Natural killer cell (primary cell): ENCODE results near the gene DGKB. TPM values are rescaled to one million over a fixed set of nuclear protein-coding genes. Genes with fewer than 3 reads are reported as not detected.

Experiments
- ATAC-seq, 3 donors: fragments of 150-1000 bp in 2 of 3; fragments of 200-7000 bp in 1 of 3; cut with Tn5 transposase; 1 replicate in 1 of 3; 2 replicates in 2 of 3; pipeline ENCODE4 v1.10.0; 2021; ENCODE audit warnings: mild to moderate bottlenecking in 2 of 3, moderate library complexity in 2 of 3
- DNase-seq, 2 donors: peaks; one replicate each; pipeline versions ENCODE4 v3.0.0 to v3.0.0-alpha.2; 2013 to 2021; ENCODE audit warnings: mixed read lengths in 1 of 2
- H3K27ac ChIP-seq: one replicate; pipeline ENCODE4 v1.5.1; 2013; ENCODE audit warnings: mild to moderate bottlenecking, low read length
- H3K27me3 ChIP-seq: one replicate; pipeline ENCODE4 v1.6.1; 2013; ENCODE audit warnings: low read length; ENCODE audit not compliant: control insufficient read depth, insufficient read depth
- H3K36me3 ChIP-seq: one replicate; pipeline ENCODE4 v1.6.1; 2013; ENCODE audit warnings: low read length; ENCODE audit not compliant: control insufficient read depth, insufficient read depth
- H3K4me1 ChIP-seq: one replicate; pipeline ENCODE4 v1.6.1; 2013; ENCODE audit warnings: low read length; ENCODE audit not compliant: control insufficient read depth, insufficient read depth
- H3K4me3 ChIP-seq: one replicate; pipeline ENCODE4 v1.5.1; 2013; ENCODE audit warnings: low read length
- H3K9me3 ChIP-seq: one replicate; pipeline ENCODE4 v1.6.1; 2013; ENCODE audit warnings: low read length; ENCODE audit not compliant: control insufficient read depth, insufficient read depth
- H3K27ac Mint-ChIP-seq, 2 donors: one replicate each; pipeline ENCODE4 v1.8.0; 2022; ENCODE audit warnings: mild to moderate bottlenecking in 2 of 2, mixed read lengths in 2 of 2, moderate library complexity in 1 of 2
- H3K27me3 Mint-ChIP-seq, 2 donors: one replicate each; pipeline ENCODE4 v1.8.0; 2022; ENCODE audit warnings: low read depth in 2 of 2, mixed read lengths in 2 of 2
- H3K36me3 Mint-ChIP-seq: one replicate; pipeline ENCODE4 v1.8.0; 2022; ENCODE audit warnings: mixed read lengths
- H3K4me1 Mint-ChIP-seq, 2 donors: one replicate each; pipeline ENCODE4 v1.8.0; 2022; ENCODE audit warnings: mixed read lengths in 2 of 2
- H3K4me3 Mint-ChIP-seq: one replicate; pipeline ENCODE4 v1.8.0; 2022; ENCODE audit warnings: mild to moderate bottlenecking, moderate library complexity, mixed read lengths
- H3K9me3 Mint-ChIP-seq, 2 donors: one replicate each; pipeline ENCODE4 v1.8.0; 2022; ENCODE audit warnings: mixed read lengths in 2 of 2
- WGBS: methylation state at CpG from one replicate; pipeline ENCODE4 v1.1.7; 2013; ENCODE audit warnings: missing lambda C conversion rate; ENCODE audit not compliant: insufficient coverage; 5-methylcytosine and 5-hydroxymethylcytosine counted together
- intact Hi-C: fragments of 100-400 bp; cut with micrococcal nuclease; formaldehyde crosslinking; loops from one replicate; pipeline ENCODE4 v1.14.2; 2022
- total RNA-seq, 4 donors: library from RNA; stranded (reverse); fragments of 120-200 nt in 1 of 4; gene quantifications; one replicate each; pipeline versions ENCODE4 v1.2.3 to v1.2.4, GENCODE V29; 2013 to 2022
- TF ChIP-seq, protein P1 (sequence below): fragments of 200-600 bp; IDR thresholded peaks from one replicate; pipeline ENCODE4 v1.8.0; 2022; ENCODE audit warnings: antibody characterized with exemption

The DGKB gene
- total RNA-seq, 3 donors from 2014 or later (not counting 1 experiment from before 2014, with no cell fraction given) = not detected

DNA sequence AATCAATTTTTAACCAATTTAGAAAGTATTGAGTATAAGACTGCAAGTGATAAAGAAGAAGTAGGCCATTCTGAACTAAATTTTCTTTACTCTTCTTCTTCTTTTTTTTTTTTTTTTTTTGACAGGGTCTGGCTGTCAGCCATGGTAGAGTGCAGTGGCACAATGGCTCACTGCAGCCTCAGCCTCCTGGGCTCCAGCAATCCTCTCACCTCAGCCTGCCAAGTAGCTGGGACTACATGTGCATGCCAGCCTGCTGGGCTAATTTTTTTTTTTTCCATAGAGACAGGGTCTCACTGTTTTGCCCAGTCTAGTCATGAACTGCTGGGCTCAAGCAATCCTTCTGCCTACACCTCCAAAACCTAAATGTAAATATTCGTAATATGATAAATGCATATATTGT lies 63.2 kb downstream of the DGKB start:
- no peak overlapping the region for H3K4me3 ChIP-seq
- H3K27me3 ChIP-seq = no peaks in the 10 kb centered on the region
- intact Hi-C loops = no loop called here
- TF ChIP-seq, protein P1, sequence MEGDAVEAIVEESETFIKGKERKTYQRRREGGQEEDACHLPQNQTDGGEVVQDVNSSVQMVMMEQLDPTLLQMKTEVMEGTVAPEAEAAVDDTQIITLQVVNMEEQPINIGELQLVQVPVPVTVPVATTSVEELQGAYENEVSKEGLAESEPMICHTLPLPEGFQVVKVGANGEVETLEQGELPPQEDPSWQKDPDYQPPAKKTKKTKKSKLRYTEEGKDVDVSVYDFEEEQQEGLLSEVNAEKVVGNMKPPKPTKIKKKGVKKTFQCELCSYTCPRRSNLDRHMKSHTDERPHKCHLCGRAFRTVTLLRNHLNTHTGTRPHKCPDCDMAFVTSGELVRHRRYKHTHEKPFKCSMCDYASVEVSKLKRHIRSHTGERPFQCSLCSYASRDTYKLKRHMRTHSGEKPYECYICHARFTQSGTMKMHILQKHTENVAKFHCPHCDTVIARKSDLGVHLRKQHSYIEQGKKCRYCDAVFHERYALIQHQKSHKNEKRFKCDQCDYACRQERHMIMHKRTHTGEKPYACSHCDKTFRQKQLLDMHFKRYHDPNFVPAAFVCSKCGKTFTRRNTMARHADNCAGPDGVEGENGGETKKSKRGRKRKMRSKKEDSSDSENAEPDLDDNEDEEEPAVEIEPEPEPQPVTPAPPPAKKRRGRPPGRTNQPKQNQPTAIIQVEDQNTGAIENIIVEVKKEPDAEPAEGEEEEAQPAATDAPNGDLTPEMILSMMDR = no peak
- H3K9me3 Mint-ChIP-seq = peaks cover 10 to 14% of the 10 kb centered on the region in 2 donors
- H3K4me3 Mint-ChIP-seq = no peak overlapping the region
- H3K27ac Mint-ChIP-seq = no peak overlapping the region
- no peak for ATAC-seq
- no peaks in the 10 kb centered on the region for H3K9me3 ChIP-seq
- no CpG with 5 or more reads among the region's 1 CpG for whole genome bisulfite sequencing
- no peaks in the 10 kb centered on the region for H3K36me3 Mint-ChIP-seq
- no peaks in the 10 kb centered on the region for H3K4me1 ChIP-seq
- no peaks in the 10 kb centered on the region for H3K27me3 Mint-ChIP-seq
- H3K36me3 ChIP-seq = no peaks in the 10 kb centered on the region
- H3K27ac ChIP-seq = no peak overlapping the region
- DNase-seq = no peak
- no peaks in the 10 kb centered on the region for H3K4me1 Mint-ChIP-seq

DNA sequence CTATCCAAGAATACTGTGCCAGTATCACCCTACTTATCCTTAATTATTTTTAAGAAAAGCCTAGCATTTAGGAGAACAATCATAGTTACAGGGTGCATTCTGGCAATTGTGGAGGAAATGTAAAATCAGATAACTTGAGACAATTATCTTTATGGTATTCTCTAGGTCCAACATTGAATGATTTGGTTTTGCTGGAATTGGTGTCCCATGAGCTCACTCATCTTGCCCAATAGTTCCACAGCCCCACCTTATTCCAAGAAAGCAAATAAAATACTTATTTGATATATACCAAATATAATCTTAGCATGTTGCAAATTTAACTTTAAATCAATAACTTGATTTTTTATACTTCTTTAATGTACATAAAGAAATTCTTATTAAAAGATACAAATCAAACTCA lies 65.3 kb downstream of the DGKB start:
- H3K9me3 ChIP-seq = no peaks in the 10 kb centered on the region
- no peaks in the 10 kb centered on the region for H3K27me3 ChIP-seq
- TF ChIP-seq, protein P1 = no peak
- H3K27ac Mint-ChIP-seq = no peak overlapping the region
- H3K4me1 ChIP-seq = no peaks in the 10 kb centered on the region
- H3K36me3 Mint-ChIP-seq = no peaks in the 10 kb centered on the region
- H3K27ac ChIP-seq = no peak overlapping the region
- H3K4me3 Mint-ChIP-seq = no peak overlapping the region
- ATAC-seq (no peak), DNase-seq (no peak)
- no peaks in the 10 kb centered on the region for H3K4me1 Mint-ChIP-seq
- no peaks in the 10 kb centered on the region for H3K36me3 ChIP-seq
- H3K4me3 ChIP-seq = no peak overlapping the region
- peaks cover 14 to 21% of the 10 kb centered on the region in 2 donors for H3K9me3 Mint-ChIP-seq
- no peaks in the 10 kb centered on the region for H3K27me3 Mint-ChIP-seq
- intact Hi-C loops = no loop called here

DNA sequence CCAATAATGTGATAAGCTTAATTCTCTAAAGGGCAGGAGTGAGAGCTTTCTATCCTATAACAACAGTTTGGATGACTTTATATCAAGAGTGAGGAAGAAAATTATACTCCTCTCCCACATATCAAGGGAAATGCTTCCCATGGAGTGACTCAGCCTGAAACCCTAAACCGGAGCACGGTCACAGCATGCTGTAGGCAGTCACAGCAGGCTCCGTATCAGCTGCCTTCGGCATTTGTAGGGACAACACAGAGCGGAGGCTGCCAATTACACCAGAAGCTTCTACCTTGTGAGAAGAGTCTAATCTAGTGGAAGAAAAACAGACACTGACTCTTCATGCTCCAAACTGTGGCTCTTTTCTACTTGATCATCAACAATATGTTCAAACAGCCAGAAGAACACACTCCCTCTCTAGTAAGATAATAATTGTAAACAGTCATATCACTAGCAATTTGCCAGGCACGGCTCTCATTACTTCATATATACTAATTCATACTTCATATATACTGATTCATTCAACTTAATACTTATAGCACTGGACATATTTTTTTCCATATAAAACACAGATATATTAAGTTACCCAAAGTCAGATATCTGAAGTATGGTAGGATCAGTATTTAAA lies 65.9 kb downstream of the DGKB start:
- WGBS = 64% methylated on average over 6 of the region's 6 CpGs
- DNase-seq (no peak), ATAC-seq (no peak)
- no peaks in the 10 kb centered on the region for H3K4me1 ChIP-seq
- Mint-ChIP-seq H3K27me3 (no peaks in the 10 kb centered on the region), H3K27ac (no peak overlapping the region), H3K9me3 (peaks cover 13 to 23% of the 10 kb centered on the region in 2 donors), H3K4me1 (no peaks in the 10 kb centered on the region), H3K36me3 (no peaks in the 10 kb centered on the region), H3K4me3 (no peak overlapping the region)
- no peak overlapping the region for H3K27ac ChIP-seq
- H3K36me3 ChIP-seq = no peaks in the 10 kb centered on the region
- no peaks in the 10 kb centered on the region for H3K9me3 ChIP-seq
- H3K4me3 ChIP-seq = no peak overlapping the region
- TF ChIP-seq, protein P1 = no peak
- no peaks in the 10 kb centered on the region for H3K27me3 ChIP-seq
- intact Hi-C loops = no loop called here

DNA sequence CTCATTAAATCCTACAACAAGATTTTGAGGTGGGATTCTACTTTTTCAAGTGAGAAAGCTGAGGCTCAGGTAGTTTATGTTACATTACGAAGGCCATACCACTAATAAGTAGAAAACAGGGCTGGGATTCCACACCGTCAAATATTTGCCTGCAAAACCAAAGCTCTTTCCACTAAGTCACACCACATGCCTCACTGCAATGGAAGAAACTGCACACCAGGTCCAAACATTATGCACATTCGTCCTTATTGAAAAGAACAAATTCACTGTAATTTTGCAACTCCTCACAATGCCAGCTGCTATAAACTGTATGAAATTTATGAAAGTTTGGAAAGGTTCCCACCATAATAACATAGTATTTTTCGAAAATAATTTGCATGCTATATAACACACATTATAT lies 66.5 kb downstream of the DGKB start:
- Mint-ChIP-seq H3K27ac (no peak overlapping the region), H3K4me1 (no peaks in the 10 kb centered on the region), H3K9me3 (peaks cover 13 to 25% of the 10 kb centered on the region in 2 donors), H3K27me3 (no peaks in the 10 kb centered on the region), H3K4me3 (no peak overlapping the region), H3K36me3 (no peaks in the 10 kb centered on the region)
- Histone ChIP-seq H3K27ac (no peak overlapping the region), H3K27me3 (no peaks in the 10 kb centered on the region), H3K36me3 (no peaks in the 10 kb centered on the region), H3K4me3 (no peak overlapping the region), H3K4me1 (no peaks in the 10 kb centered on the region), H3K9me3 (no peaks in the 10 kb centered on the region)
- WGBS = 87% methylated on average over 2 of the region's 4 CpGs
- ATAC-seq (no peak), DNase-seq (no peak)
- TF ChIP-seq, protein P1 = no peak
- intact Hi-C loops = no loop called here
